HG03045 (cell line): ENCODE measurements around the gene DGLUCY.
"Not testable (repeated sequence)": the region's sequence is repeated elsewhere in the genome, so short reads cannot be mapped to it uniquely, and the experiment has no call there.

ENCODE experiments used
- ATAC-seq: cut with Tn5 transposase; IDR thresholded peaks from one replicate; pipeline ENCODE4 v1.9.1; 2021; ENCODE audit warnings: mild to moderate bottlenecking, moderate library complexity; ENCODE audit not compliant: unreplicated experiment

Gene DGLUCY

DNA sequence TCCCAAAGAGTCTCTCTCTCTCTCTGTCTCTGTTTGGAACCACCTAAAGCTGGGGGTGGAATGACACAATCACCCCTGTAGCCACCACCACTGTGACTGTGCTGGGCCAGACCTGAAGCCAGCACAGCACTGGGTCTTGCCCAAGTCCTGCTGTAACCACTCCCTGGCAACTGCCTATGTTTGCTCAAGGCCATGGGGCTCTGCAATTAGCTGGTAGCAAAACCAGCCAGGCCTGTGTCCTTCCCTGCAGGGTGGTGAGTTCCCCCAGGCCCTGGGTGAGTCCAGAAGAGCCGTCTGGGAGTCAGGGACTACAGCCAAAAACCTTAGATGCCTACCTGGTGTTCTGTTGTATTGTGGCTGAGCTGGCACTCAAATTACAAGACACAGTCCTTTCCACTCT, 50.8 kb downstream of the DGLUCY start:
- ATAC-seq = no peak

DNA sequence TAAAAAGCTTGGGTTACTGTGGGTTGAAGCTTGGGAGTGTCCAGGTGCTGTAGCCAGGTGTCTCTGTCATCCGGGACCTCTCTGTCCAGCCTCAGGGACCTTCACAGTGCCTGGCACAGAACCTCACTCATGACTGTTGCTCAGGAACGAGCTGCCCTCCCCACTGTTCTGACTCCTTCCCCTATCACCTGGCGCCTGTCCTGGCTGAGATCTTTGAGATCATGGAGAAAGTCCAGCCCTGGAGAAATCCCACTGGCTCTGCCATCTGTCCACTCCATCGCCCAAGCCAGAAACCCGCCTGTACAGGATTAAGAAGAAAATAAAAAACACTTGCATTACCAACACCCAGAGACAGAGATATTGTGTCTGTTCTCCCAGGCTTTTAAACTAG, 53.5 kb downstream of the DGLUCY start:
- ATAC-seq = no peak

DNA sequence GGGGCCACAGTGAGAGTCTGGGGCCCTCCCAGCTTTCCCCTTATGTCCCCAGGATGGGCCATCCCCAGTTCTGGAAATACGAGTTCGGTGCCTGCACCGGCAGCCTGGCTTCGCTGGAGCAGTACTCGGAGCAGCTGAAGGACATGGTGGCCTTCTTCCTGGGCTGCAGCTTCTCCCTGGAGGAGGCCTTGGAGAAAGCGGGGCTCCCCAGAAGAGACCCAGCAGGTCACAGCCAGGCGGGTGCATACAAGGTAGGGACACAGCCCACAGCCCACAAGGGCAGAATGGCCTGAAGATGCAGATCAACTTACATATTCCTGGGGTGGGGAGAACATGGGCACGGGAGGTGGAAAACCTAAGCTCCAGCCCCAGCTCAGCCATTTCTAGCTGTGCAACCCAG, 56.1 kb downstream of the DGLUCY start:
- ATAC-seq = no peak

DNA sequence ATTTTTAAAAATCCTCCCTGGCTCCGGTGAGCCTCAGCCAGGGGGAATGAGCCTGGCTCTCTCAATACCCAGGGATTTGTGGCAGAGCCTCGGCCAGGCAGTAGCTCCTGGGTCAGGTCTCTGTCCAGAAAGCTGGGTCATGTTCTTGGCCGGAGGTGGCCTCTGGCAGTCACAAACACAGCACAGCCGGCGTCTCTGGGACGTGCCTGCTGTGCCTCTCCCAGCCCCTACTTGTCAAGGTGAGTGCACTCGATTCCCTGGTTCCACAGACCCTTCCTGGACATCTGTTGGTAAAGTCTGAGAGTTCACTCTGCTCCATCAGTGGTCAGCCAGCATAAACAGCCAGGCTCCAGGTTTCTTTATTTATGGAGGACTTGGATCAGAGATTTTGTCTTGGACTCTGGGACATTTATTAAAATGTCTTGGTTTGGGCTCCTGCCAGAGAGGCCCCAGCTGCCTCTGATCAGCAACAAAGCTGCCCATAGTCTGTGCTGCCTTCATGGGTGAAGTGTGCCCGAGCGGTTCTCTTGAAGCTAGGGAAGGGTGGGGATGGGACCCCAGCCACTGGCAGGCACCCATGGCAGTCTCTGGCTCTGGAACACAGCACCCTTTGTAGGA, 56.7 kb downstream of the DGLUCY start:
- no peak for ATAC-seq

DNA sequence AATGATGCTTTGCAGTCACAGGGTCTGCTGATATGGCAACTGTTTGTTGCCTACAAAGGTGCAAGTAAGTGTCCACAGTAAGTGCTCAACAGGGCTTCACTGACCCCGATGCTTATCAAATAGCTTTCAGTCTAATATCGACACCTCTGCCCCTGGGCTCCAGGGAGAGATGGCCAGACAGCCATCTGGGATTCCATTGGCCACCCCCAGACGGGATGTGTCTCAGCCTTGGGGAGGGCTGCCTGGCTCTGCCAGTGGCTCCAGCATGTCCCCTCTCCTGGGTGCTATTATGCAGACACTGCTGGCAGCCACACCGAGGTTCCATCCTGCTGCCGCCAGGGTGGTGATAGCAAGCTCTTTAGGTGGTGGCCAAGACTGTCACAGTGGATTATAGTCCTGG, 57.4 kb downstream of the DGLUCY start:
- ATAC-seq = no peak

DNA sequence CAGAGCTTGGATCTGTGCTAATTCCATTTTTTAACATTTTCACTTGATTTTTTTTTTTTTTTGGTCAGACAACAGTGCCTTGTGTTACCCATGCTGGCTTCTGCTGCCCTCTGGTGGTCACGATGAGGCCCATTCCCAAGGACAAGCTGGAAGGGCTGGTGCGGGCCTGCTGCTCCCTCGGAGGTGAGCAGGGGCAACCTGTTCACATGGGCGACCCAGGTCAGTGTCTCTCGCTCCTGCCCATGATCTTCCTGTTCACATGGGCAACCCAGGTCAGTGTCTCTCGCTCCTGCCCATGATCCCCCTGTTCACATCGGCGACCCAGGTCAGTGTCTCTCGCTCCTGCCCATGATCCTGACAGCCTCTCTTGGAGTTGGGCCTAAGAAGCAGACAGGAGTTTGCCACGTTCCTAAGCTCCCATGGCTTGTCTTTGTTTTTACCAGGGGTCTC, 59.4 kb downstream of the DGLUCY start:
- no peak for ATAC-seq

DNA sequence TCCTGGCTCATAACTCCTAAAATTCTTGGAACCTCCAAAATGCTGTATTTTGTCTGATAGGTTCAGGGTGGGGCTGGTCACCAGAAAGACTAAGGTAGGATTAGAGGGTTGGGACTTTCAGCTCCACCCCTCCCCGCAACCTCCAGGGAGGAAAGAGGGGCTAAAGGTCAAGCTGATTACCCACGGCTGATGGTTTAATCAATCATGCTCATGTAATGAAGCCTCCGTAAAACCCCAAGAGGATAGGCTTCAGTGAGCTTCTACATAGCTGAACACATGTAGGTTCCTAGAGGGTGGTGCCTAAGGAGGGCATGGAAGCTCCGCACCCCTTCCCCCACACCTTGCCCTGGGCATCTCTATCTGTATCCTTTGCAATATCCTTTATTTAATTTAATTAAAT, 60.0 kb downstream of the DGLUCY start:
- no peak for ATAC-seq

DNA sequence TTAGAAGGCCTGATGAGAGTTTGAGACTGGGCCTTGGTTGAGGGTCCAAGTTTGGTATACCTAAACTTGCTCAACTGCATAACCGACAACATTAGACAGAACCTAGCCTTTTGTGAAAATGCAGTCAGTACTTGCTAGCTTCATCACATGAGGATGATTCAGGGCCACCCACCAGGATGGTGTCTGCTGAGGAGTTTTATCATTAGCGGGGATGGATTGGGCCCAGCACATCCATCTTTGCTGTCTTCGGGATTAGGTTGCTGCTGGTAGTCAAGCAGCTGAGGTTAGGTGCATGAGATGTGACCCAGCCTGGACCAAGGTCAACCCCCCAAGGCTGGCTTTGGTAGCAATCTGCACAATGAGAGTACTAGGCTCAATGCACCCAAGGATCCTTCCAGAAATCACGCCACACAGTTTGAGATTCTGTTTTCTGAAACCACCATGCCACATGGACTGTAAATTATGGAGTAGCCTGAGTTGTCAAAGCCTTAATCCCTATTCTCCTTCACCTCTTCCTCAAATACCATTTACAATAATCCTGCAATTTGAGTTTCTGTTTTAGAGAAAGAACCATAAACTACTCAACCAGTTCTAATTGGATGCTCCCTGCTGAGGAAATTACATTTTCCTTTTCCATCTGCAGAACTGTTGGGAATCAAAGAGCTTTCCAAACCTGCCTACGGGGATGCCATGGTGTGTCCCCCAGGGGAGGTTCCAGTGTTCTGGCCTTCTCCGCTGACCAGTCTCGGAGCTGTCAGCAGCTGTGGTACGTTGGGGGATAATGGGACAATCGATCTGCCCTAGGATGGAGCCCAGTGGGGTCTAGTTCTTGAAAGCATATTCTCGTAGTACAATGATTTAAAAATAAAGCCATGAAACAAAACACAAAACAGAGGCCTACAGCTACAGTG, 61.7 kb downstream of the DGLUCY start:
- no peak for ATAC-seq

DNA sequence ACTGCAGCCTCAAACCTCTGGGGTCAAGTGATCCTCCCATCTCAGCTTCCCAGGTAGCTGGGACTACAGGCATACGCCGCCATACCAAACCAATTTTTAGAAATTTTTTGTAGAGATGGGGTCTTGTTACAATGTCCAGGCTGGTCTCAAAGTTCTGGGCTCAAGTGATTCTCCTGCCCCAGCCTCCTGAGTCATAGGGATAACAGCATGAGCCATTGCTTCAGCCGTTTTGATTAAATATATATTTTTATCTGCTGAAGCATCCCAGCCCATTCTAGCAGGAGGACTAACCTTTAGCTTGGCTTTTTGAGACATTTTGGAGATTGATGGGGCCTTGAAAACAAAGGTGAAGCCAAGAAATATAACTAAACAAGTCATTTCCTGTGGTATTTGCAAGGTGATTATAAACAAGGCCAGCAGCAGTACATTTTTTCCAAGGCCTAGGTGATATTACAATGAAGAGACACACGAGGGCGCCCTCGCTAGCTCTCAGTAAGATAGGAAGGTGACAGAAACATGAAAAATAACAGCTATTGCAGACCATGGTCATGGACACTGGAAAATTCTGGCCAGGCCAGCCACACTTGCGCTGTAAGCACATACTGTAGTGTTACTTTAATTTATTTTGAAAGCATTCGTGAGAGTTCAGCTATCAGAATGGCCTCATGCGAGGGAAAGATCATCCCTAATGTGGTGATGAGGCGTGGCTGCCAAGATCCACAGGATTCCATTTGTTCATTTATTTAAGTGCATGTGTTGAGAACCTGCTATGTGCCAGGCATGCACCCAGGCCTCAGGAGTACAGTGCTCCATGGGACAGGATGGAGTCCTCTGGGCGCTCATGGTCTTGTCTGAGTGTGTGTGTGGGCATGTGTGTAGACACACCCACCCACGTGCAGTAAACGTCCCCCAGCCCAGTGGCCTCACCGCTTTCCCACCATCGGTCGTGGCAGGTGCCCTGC, 63.5 kb downstream of the DGLUCY start:
- no peak for ATAC-seq

DNA sequence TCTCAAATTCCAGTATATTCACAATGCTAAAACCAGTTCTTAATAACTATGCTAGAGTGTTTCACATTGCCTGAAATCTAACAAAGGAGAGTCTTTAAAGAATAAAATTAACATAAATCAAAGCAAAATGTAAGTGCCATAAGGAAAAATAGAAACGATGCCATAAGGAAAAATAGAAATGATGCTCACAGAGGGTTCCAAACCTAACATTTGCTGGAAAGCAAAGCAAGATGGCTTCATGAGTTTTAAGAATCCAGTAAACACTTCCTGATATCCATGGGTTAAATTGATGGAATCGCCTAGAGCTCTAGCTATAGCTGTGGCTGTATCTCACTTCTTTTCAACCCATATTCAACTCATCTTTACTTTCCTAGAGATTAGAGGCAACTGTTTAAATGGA, 66.7 kb downstream of the DGLUCY start:
- no peak for ATAC-seq

DNA sequence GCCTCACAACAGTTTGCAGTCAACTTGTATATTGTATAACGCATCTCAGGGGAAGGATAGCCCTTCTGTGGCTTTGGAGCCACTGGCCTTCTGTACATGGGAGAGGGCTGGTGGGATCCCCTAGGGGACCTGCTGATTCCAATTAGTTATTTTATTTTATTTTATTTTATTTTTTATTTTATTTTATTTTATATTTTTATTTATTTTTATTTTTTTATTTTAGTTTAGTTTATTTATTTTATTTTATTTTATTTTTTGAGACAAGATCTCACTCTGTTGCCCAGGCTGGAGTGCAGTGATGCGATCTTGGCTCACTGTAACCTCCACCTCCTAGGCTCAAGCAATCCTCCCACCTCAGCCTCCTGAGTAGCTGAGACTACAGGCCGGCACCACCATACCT, 68.9 kb downstream of the DGLUCY start:
- ATAC-seq = not testable (repeated sequence)

DNA sequence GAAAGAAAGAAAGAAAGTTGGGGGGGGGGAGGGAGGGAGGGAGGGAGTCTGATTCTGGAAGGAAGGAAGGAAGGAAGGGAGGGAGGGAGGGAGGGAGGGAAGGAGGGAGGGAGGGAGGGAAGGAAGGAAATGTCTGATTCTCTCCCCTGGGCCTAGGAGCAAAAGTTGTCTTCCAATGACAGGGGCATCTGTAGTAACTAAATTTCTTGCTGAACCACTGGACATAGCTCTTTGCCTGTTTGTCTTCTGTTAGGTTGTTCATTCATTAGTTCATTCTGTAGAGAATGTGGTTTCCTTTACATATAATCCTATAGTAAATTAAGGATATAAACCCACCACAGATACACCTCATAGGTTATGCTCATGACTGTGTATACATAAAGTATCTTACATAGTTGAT, 70.7 kb downstream of the DGLUCY start:
- ATAC-seq = no peak

DNA sequence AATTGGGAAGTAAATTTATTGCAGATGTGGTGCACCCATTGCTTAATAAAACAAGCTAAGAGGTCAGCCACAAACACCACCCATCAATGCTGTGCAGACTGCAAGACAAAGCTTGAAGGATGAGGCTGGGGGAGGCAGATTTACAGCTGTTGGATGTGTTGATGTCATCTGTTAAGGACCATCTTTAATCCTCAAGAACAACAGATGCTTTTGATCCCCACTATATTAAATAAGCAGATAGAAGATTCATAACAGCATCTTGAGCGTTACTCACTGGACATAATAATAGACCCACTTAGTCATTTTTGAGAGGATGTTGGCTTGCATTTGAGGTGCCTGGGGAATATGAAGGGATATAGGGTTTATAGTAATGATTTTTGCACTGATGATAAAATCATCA, 71.8 kb downstream of the DGLUCY start:
- ATAC-seq = no peak

DNA sequence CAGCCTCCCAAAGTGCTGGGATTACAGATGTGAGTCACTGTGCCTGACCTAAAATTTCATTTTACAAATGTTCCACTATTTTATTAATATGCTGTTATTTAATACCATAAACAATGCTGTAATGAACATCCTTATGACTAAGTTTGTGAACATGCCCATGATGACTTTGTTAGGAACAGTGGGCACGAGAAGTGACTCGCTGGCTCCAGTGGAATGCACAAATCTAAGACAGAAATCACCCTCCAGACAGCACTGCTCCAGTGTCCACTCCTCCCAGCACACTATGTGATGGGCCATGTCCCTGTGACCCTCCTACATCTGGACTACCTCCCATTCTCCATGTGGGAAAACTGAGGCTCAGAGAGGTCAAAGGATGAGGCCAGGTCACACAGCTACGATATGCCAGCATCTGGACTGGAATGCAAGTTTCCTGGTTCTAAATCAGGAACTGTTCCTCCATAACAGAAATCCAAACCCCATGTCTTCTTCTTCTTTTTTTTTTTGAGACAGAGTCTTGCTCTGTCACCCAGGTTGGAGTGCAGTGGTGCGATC, 72.7 kb downstream of the DGLUCY start:
- ATAC-seq = no peak

DNA sequence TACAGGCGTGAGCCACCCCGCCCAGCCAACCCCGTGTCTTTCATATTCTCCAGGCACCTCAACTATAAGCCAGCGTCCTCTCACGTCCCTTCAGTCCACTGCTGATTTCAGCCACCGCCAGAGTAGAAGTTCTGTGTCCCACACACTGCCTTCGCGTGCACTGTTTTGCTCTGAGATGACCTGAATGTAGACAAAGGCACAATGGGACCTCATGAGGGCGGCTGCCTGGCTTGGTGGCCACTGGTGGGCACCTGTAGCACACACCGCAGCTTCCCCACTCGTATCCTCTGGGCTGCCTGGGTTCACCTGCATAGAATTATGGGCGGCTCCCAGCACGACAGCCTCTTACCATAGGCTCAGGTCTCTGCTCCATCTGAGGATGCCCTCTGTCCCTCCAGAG, 73.4 kb downstream of the DGLUCY start:
- ATAC-seq = no peak

DNA sequence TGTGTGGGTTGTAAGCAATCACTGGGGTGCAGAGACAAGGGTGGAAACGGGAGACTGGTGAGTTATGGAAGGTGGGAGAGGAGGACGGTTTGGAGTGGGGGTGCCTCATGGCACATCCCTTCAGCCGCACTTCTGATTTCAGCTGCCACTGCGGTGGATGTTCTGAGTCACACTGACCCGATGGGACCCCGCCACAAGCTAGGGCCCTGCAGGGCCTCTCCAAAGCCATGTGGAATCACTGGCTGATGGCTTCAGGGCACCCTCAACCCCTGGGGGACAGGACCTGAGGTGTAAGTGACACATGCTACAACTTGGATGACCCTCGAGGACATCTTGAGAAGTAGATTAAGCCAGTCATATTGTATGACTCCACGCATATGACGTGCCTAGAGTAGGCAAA, 77.0 kb downstream of the DGLUCY start:
- ATAC-seq = no peak

DNA sequence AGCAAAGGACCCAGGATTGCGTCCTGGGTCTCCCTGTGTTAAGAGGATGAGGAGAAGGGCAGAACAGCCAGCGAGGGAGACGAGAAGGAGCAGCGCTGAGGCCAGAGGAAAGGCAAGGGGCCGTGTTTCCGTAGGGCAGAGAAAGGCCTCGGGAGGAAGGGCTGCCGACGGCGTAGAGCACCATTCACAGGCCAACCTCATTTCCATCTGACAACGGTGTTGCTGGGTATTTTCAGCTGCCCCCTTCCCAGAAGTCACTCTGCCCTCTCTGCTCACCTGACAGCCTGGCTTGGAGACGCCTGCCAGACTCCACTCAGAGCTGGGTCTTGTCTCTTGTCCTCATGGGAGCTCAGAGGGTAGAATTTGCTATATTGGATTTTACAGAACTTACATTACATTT, 79.2 kb downstream of the DGLUCY start:
- ATAC-seq = no peak

DNA sequence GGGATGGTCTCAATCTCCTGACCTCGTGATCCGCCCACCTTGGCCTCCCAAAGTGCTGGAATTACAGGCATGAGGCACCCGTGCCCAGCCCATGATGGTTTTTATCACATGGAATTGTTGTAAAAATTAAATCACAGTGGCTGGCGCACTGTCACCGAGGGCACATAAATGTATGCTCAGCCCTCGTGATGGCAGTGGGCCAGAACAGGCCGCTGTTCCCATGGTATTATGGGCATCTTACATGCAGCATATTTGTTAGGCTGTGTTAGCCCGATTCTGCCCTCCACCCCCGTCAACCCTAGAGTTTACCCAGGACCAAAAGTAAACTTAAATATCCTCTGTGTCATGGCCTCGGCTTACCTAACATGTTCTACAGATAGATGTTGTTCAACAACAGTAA, 82.0 kb downstream of the DGLUCY start:
- ATAC-seq = no peak

DNA sequence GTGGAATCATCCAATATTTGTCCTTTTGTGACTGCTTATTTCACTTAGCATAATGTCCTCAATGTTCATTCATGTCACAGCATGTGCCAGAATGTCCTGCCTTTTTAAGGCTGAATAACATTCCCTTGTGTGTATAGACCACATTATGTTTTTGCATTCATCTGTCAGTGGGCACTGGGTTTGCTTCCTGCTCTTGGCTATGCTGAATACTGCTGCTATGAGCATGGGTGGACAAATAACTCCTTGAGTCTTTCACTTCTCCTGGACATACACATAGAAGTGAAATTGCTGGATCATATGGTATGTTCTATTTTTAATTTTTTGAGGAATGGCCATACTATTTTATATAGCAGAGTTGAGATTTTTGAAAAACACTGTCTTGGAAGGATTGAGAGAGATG, 83.8 kb downstream of the DGLUCY start:
- no peak for ATAC-seq

DNA sequence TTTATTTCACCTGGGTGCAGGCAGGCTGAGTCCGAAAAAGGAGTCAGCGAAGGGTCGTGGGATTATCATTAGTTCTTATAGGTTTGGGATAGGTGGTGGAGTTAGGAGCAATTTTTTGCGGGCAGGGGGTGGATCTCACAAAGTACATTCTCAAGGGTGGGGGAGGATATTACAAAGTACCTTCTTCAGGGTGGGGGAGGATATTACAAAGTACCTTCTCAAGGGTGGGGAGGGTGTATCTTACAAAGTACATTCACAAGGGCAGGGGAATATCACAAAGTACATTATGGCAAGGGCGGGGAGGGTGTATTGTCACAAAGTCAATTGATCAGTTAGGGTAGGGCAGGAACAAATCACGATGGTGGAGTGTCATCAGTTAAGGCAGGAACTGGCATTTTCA, 86.9 kb downstream of the DGLUCY start:
- not testable (repeated sequence) for ATAC-seq
